Anterior cingulate cortex (tissue), 58 donors: Measurements from ENCODE around the gene LINGO4.

Experiments used
- DNase-seq, 58 donors: peaks; one replicate each; lab custom pipeline; 2025; lab: John Stamatoyannopoulos, UW

Gene LINGO4

GRCh38 chr1:151815716-151816327, 10.6 kb upstream of the LINGO4 start:
- no peak for DNase-seq

GRCh38 chr1:151814971-151815545, 9.8 kb upstream of the LINGO4 start:
- DNase-seq, result no peak

- no peak for DNase-seq
Measured at GRCh38 chr1:151814426-151814825, 9.2 kb upstream of the LINGO4 start.

- no peak for DNase-seq
Measured at GRCh38 chr1:151813271-151813977, 8.2 kb upstream of the LINGO4 start.

- DNase-seq, result no peak
Measured at GRCh38 chr1:151811181-151811580, 6.0 kb upstream of the LINGO4 start.

GRCh38 chr1:151809985-151810556, 4.9 kb upstream of the LINGO4 start:
- no peak for DNase-seq

GRCh38 chr1:151809290-151809984, 4.2 kb upstream of the LINGO4 start:
- DNase-seq, result peak in 4 of 58 donors; percentile 6 to 22 (median 8)

GRCh38 chr1:151807766-151808165, 2.5 kb upstream of the LINGO4 start:
- no peak for DNase-seq

GRCh38 chr1:151807131-151807530, 1.9 kb upstream of the LINGO4 start:
- no peak for DNase-seq

GRCh38 chr1:151806170-151806569, 951 bp upstream of the LINGO4 start:
- no peak for DNase-seq

- no peak for DNase-seq
Measured at GRCh38 chr1:151803915-151804314, 1.3 kb downstream of the LINGO4 start.

- DNase-seq, result no peak
Measured at GRCh38 chr1:151803164-151803563, 2.1 kb downstream of the LINGO4 start.

- no peak for DNase-seq
Measured at GRCh38 chr1:151802372-151802771, 2.8 kb downstream of the LINGO4 start.

GRCh38 chr1:151801846-151802245, 3.4 kb downstream of the LINGO4 start:
- DNase-seq, result no peak

GRCh38 chr1:151801310-151801820, 3.9 kb downstream of the LINGO4 start:
- DNase-seq, result no peak

- no peak for DNase-seq
Measured at GRCh38 chr1:151800830-151801229, 4.4 kb downstream of the LINGO4 start.

- DNase-seq, result peak in 3 of 58 donors; percentile 6 to 24 (median 18)
Measured at GRCh38 chr1:151799179-151800022, 5.8 kb downstream of the LINGO4 start.

- DNase-seq, result no peak
Measured at GRCh38 chr1:151798571-151798970, 6.6 kb downstream of the LINGO4 start.

GRCh38 chr1:151790940-151791651, 14.1 kb downstream of the LINGO4 start:
- DNase-seq, result peak in 6 of 58 donors; percentile 13 to 57 (median 40)
